Right lobe of liver (tissue), 6 donors: ENCODE data around the gene MAP2K4. TPM values are rescaled to one million over a fixed set of nuclear protein-coding genes. Genes with fewer than 3 reads are reported as not detected.

Experiments
- ATAC-seq, 4 donors: fragments of 200-7000 bp; cut with Tn5 transposase; one replicate each; pipeline ENCODE4 v1.9.1; 2020; ENCODE audit warnings: mild to moderate bottlenecking in 4 of 4, moderate library complexity in 4 of 4
- DNase-seq, 3 donors: peaks; one replicate each; pipeline ENCODE4 v3.0.0-alpha.2; 2020
- H3K27ac ChIP-seq, 3 donors: fragments of 200-600 bp; one replicate each; pipeline ENCODE4 v1.8.0; 2022
- H3K27me3 ChIP-seq, 2 donors: fragments of 200-600 bp; one replicate each; pipeline ENCODE4 v1.8.0; 2022
- H3K36me3 ChIP-seq, 4 donors: fragments of 200-600 bp; sonication (generic) in 1 of 4; one replicate each; pipeline versions ENCODE4 v1.5.1 to v1.8.0; 2017 to 2022; ENCODE audit warnings: control low read depth in 1 of 4
- H3K4me1 ChIP-seq, 4 donors: fragments of 200-600 bp; sonication (generic) in 1 of 4; one replicate each; pipeline versions ENCODE4 v1.5.1 to v1.8.0; 2017 to 2022; ENCODE audit warnings: control low read depth in 1 of 4
- H3K4me3 ChIP-seq, 3 donors: fragments of 200-600 bp; one replicate each; pipeline ENCODE4 v1.8.0; 2022
- H3K9me3 ChIP-seq, 4 donors: fragments of 200-600 bp; sonication (generic) in 1 of 4; one replicate each; pipeline versions ENCODE4 v1.5.1 to v1.8.0; 2017 to 2022; ENCODE audit warnings: control low read depth in 1 of 4
- POLR2A ChIP-seq: fragments of 450-650 bp; IDR thresholded peaks from one replicate; pipeline ENCODE4 v1.6.1; 2017; ENCODE audit warnings: antibody characterized with exemption, mild to moderate bottlenecking
- WGBS: methylation state at CpG from one replicate; pipeline ENCODE4 v1.1.6; 2018; ENCODE audit warnings: low coverage, low lambda C conversion rate; ENCODE audit not compliant: insufficient coverage; ENCODE audit errors: missing lambda C conversion rate; 5-methylcytosine and 5-hydroxymethylcytosine counted together
- intact Hi-C, 2 donors: fragments of 100-400 bp; cut with DNase I; formaldehyde crosslinking; loops; one replicate each; pipeline versions ENCODE4 v1.11.2 to v1.14.1; 2022
- total RNA-seq, 6 experiments: library from RNA; depleted of rRNA in 2 of 6; stranded (reverse); fragments of >200 nt in 2 of 6; fragmentation: NEBNext Ultra II Directional in 3 of 6; extraction: Animal tissue kit (Norgen Biotek cat#: 25700) in 3 of 6; gene quantifications; one replicate each; pipeline versions ENCODE4 v1.1.0 to v1.2.4, GENCODE V29; 2016 to 2023
- TF ChIP-seq, protein P1 (sequence below), 4 donors: fragments of 200-600 bp in 3 of 4; fragments of 450-650 bp in 1 of 4; IDR thresholded peaks; one replicate each; pipeline versions ENCODE4 v1.5.1 to v1.8.0; 2016 to 2022; ENCODE audit warnings: antibody characterized with exemption in 4 of 4, mild to moderate bottlenecking in 2 of 4
- donor health status: DM: no; HTN: yes; CAD: no.
- donor health status: DM: no; HTN: no; CAD: no.
- donor health status: DM: no; HTN: no; CAD: no.
- donor health status: DM: no; HTN: yes; CAD: no.
- donor health status: DM: no; HTN: yes; CAD: no.

MAP2K4 gene
- total RNA-seq, 6 experiments from 2014 or later = 14.9 to 23.7 (median 18.7) TPM

- peaks cover 0 to 29% (median 4%) of the 10 kb centered on the region in 4 donors for H3K36me3 ChIP-seq
- intact Hi-C loops = no loop called here
Measured at GRCh38 chr17:12114686-12115418, 94.2 kb downstream of the MAP2K4 start.

GRCh38 chr17:12116143-12116542, 95.5 kb downstream of the MAP2K4 start:
- ATAC-seq (no peak), DNase-seq (no peak)
- Histone ChIP-seq H3K36me3 (peaks cover 0 to 29% (median 4%) of the 10 kb centered on the region in 4 donors), H3K4me3 (no peak overlapping the region), H3K27ac (no peak overlapping the region), H3K9me3 (no peaks in the 10 kb centered on the region), H3K27me3 (no peaks in the 10 kb centered on the region), H3K4me1 (no peaks in the 10 kb centered on the region)
- TF ChIP-seq, protein P1, sequence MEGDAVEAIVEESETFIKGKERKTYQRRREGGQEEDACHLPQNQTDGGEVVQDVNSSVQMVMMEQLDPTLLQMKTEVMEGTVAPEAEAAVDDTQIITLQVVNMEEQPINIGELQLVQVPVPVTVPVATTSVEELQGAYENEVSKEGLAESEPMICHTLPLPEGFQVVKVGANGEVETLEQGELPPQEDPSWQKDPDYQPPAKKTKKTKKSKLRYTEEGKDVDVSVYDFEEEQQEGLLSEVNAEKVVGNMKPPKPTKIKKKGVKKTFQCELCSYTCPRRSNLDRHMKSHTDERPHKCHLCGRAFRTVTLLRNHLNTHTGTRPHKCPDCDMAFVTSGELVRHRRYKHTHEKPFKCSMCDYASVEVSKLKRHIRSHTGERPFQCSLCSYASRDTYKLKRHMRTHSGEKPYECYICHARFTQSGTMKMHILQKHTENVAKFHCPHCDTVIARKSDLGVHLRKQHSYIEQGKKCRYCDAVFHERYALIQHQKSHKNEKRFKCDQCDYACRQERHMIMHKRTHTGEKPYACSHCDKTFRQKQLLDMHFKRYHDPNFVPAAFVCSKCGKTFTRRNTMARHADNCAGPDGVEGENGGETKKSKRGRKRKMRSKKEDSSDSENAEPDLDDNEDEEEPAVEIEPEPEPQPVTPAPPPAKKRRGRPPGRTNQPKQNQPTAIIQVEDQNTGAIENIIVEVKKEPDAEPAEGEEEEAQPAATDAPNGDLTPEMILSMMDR (IDR thresholded peaks at IDR 0.05) = no peak
- no peak for TF ChIP-seq POLR2A
- intact Hi-C loops = no loop called here

More at GRCh38 chr17:12114686-12115418, 94.2 kb downstream of the MAP2K4 start:
- no peak for ATAC-seq
- no peak for TF ChIP-seq POLR2A
- TF ChIP-seq, protein P1 (IDR thresholded peaks at IDR 0.05) = no peak
- no peaks in the 10 kb centered on the region for H3K27me3 ChIP-seq
- no peak overlapping the region for H3K4me3 ChIP-seq
- no peak for DNase-seq
- no peaks in the 10 kb centered on the region for H3K4me1 ChIP-seq
- no peaks in the 10 kb centered on the region for H3K9me3 ChIP-seq
- H3K27ac ChIP-seq = no peak overlapping the region
- 73% methylated on average over 3 of the region's 3 CpGs for whole genome bisulfite sequencing

- intact Hi-C loops = no loop called here
- Histone ChIP-seq H3K27me3 (no peaks in the 10 kb centered on the region), H3K4me3 (no peak overlapping the region), H3K9me3 (no peaks in the 10 kb centered on the region), H3K36me3 (peaks cover 0 to 21% (median 1%) of the 10 kb centered on the region in 4 donors), H3K27ac (no peak overlapping the region), H3K4me1 (no peaks in the 10 kb centered on the region)
- ATAC-seq = no peak
- 92% methylated on average over 3 of the region's 3 CpGs for WGBS
- no peak for DNase-seq
- TF ChIP-seq POLR2A = no peak
- TF ChIP-seq, protein P1 (IDR thresholded peaks at IDR 0.05) = no peak
Measured at GRCh38 chr17:12118617-12119016, 97.9 kb downstream of the MAP2K4 start.

GRCh38 chr17:12122075-12122474, 101.4 kb downstream of the MAP2K4 start:
- Histone ChIP-seq H3K27ac (no peak overlapping the region), H3K27me3 (no peaks in the 10 kb centered on the region), H3K36me3 (peaks cover 0 to 23% (median 2%) of the 10 kb centered on the region in 4 donors), H3K9me3 (no peaks in the 10 kb centered on the region), H3K4me1 (no peaks in the 10 kb centered on the region), H3K4me3 (no peak overlapping the region)
- intact Hi-C loops = no loop called here
- ATAC-seq (no peak), DNase-seq (no peak)
- TF ChIP-seq POLR2A = no peak
- TF ChIP-seq, protein P1 (IDR thresholded peaks at IDR 0.05) = no peak
- WGBS = 92% methylated on average over 6 of the region's 6 CpGs
